Adrenal gland (tissue), 12 donors: Measurements from ENCODE around the gene PDE8A. TPM values are rescaled to one million over a fixed set of nuclear protein-coding genes. Genes with fewer than 3 reads are reported as not detected.
A peak's percentile ranks its signal among the peaks of the same experiment; 100 is the strongest.

ENCODE experiments used
- DNase-seq, 7 donors: peaks; one replicate each; pipeline ENCODE4 v3.0.0-alpha.2; 2019 to 2020
- H3K27ac ChIP-seq, 5 donors: fragments of 200-600 bp; sonication (generic) in 4 of 5; 1 replicate in 3 of 5; 2 replicates in 2 of 5; pipeline versions ENCODE4 v1.5.1 to v1.8.0; 2016 to 2020; ENCODE audit warnings: mild to moderate bottlenecking in 1 of 5
- H3K27me3 ChIP-seq: fragments of 200-600 bp; 2 replicates; pipeline ENCODE4 v1.8.0; 2021
- H3K36me3 ChIP-seq, 2 donors: fragments of 200-600 bp; replicated peaks in 1 of 2; 1 replicate in 1 of 2; 2 replicates in 1 of 2; pipeline versions ENCODE4 v1.5.1 to v1.8.0; 2018 to 2022
- H3K4me1 ChIP-seq, 2 donors: fragments of 200-600 bp; replicated peaks in 1 of 2; 1 replicate in 1 of 2; 2 replicates in 1 of 2; pipeline versions ENCODE4 v1.5.1 to v1.8.0; 2018 to 2021
- H3K4me3 ChIP-seq, 4 donors: fragments of 200-600 bp; sonication (generic) in 3 of 4; one replicate each; pipeline ENCODE4 v1.5.1; 2016 to 2018
- H3K9me3 ChIP-seq, 3 donors: fragments of 200-600 bp; sonication (generic) in 1 of 3; replicated peaks in 1 of 3; 1 replicate in 2 of 3; 2 replicates in 1 of 3; pipeline versions ENCODE4 v1.5.1 to v1.8.0; 2016 to 2021
- POLR2A ChIP-seq, 2 donors: fragments of 450-650 bp; IDR thresholded peaks; one replicate each; pipeline ENCODE4 v1.6.1; 2017; ENCODE audit warnings: antibody characterized with exemption in 2 of 2, mild to moderate bottlenecking in 2 of 2, moderate library complexity in 1 of 2
- WGBS, 4 donors: extraction: QIAGEN DNeasy Blood & Tissue Kit in 2 of 4; methylation state at CpG; one replicate each; pipeline versions ENCODE4 v1.1.5 to v1.1.7; 2013 to 2017; 5-methylcytosine and 5-hydroxymethylcytosine counted together
- intact Hi-C, 2 donors: fragments of 100-400 bp; cut with DNase I; formaldehyde crosslinking; loops; one replicate each; pipeline versions ENCODE4 v1.14.1 to v1.15.0; 2022 to 2023
- polyA plus RNA-seq, 3 donors: library from polyadenylated mRNA; stranded (reverse); fragments of 200-250 nt in 2 of 3; fragments of 350-450 nt in 1 of 3; fragmentation: Illumina TruSeq in 1 of 3; extraction: RNeasy Lipid Tissue Mini Kit (QIAGEN cat#74804) in 1 of 3; gene quantifications; one replicate each; pipeline ENCODE4 v1.2.3, GENCODE V29; 2013 to 2014
- total RNA-seq, 9 donors: library from RNA; depleted of rRNA in 4 of 9; stranded (reverse); fragments of >200 nt in 4 of 9; fragments of 120-200 nt in 1 of 9; fragmentation: NEBNext Ultra II Directional in 1 of 9; extraction: Animal tissue kit (Norgen Biotek cat#: 25700) in 1 of 9; gene quantifications; one replicate each; pipeline versions ENCODE4 v1.1.0 to v1.2.4, GENCODE V29; 2013 to 2023
- TF ChIP-seq, protein P1 (sequence below), 6 experiments: fragments of 450-650 bp in 4 of 6; fragments of 200-600 bp in 2 of 6; sonication (generic) in 1 of 6; IDR thresholded peaks; 1 replicate in 5 of 6; 2 replicates in 1 of 6; pipeline versions ENCODE4 v1.5.1 to v1.8.0; 2016 to 2021; ENCODE audit warnings: antibody characterized with exemption in 6 of 6, mild to moderate bottlenecking in 2 of 6, moderate library complexity in 1 of 6
- donor health status: healthy with polysubstance abuse.
- donor health status: Bipolar disorder and iron deficiency.
- donor health status: DM: yes; HTN: yes; CAD: no.
- donor health status: DM: no; HTN: no; CAD: no.
- donor health status: DM: no; HTN: no; CAD: no.
- donor health status: DM: yes; HTN: yes; CAD: no.

PDE8A gene
- total and polyA plus RNA-seq, 12 donors: 47.3 to 123 (median 66.4) TPM

DNA sequence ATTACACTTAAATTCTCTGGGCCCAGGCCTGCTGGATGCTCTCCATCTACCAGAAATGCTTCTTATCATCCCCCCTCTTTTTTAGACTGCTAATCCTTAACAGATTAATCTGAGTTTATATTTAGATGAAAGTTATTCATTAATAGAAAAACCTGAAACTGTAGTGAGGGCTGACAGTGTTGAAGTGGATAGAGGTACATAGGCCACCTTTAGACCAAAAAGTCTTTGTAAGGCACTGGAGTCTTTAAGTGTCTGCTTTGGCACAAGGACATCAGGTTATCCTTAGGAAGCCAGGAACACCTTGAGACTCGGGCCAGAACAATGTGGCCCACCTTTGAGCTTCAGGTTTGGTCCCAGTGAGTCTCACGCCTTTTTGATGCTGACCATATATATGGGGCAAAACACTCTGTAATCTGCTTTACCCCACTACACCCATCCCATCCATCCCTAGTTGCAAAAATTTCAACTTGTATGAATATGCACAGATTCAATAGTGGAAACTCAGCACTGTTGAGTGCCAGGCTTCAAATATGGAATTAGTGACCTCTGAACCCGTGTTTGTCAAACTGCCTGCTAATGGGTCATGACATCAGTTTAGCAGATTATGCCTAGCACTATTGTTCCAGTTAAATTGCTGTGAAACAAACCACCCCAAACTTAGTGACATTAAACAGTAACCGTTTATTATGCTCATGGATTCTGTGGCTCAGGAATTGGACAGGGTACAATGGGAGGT is 44.0 kb downstream of the PDE8A start:
- Histone ChIP-seq H3K36me3 (no peaks in the 10 kb centered on the region), H3K27ac (peak overlapping the region in 3 of 5 donors; percentile 38 to 71 (median 60)), H3K27me3 (no peaks in the 10 kb centered on the region), H3K9me3 (no peaks in the 10 kb centered on the region), H3K4me3 (no peak overlapping the region), H3K4me1 (peaks cover 31 to 67% of the 10 kb centered on the region in 2 donors)
- WGBS, 4 donors: 63 to 82% (median 69%) methylated on average over 4 of the region's 4 CpGs
- intact Hi-C loops: no loop called here
- no peak for TF ChIP-seq POLR2A (IDR thresholded peaks at IDR 0.05)
- TF ChIP-seq, protein P1, sequence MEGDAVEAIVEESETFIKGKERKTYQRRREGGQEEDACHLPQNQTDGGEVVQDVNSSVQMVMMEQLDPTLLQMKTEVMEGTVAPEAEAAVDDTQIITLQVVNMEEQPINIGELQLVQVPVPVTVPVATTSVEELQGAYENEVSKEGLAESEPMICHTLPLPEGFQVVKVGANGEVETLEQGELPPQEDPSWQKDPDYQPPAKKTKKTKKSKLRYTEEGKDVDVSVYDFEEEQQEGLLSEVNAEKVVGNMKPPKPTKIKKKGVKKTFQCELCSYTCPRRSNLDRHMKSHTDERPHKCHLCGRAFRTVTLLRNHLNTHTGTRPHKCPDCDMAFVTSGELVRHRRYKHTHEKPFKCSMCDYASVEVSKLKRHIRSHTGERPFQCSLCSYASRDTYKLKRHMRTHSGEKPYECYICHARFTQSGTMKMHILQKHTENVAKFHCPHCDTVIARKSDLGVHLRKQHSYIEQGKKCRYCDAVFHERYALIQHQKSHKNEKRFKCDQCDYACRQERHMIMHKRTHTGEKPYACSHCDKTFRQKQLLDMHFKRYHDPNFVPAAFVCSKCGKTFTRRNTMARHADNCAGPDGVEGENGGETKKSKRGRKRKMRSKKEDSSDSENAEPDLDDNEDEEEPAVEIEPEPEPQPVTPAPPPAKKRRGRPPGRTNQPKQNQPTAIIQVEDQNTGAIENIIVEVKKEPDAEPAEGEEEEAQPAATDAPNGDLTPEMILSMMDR (IDR thresholded peaks at IDR 0.05): no peak
- no peak for DNase-seq

DNA sequence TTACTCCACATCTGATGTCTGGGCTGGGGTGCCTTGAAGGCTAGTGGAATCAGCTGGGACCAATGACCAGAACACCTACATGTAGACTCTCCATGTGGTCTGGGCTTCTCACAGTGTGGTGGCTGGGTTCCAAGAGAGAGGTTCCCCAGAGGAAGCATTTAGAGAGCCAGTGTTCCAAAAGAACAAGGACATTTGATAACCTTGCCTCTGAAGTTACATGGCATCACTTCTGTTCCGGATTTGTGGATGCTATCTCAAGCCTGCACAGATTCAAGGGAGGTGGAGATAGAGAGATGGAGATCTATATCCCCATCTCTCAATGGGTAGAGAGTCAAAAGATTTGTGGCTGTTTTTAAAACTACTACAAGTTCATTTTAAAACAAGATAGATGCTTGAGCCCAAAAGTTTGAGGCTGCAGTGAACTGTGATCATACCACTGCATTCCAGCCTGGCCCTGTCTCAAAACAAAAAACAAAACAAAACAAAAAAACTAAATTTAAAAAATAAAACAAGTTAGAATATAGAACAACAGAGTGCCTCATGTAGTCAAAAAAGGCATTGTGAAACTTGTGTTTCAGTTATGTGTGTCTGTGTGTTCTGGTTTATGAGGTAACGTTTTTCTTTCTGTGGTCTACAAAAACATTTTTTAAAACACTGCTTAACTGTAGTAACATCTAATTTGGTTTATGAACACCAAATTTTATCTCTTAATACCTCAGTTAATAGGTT is 44.8 kb downstream of the PDE8A start:
- TF ChIP-seq POLR2A (IDR thresholded peaks at IDR 0.05): no peak
- TF ChIP-seq, protein P1 (IDR thresholded peaks at IDR 0.05): no peak
- intact Hi-C loops: no loop called here
- Histone ChIP-seq H3K27me3 (no peaks in the 10 kb centered on the region), H3K36me3 (no peaks in the 10 kb centered on the region), H3K4me1 (peaks cover 35 to 75% of the 10 kb centered on the region in 2 donors), H3K9me3 (no peaks in the 10 kb centered on the region), H3K4me3 (no peak overlapping the region), H3K27ac (peak overlapping the region in 3 of 5 donors; percentile 38 to 71 (median 60))
- WGBS, 4 donors: 24 to 43% (median 31%) methylated on average over 2 of the region's 2 CpGs
- peak in 6 of 7 donors; percentile 50 to 77 (median 65) for DNase-seq

DNA sequence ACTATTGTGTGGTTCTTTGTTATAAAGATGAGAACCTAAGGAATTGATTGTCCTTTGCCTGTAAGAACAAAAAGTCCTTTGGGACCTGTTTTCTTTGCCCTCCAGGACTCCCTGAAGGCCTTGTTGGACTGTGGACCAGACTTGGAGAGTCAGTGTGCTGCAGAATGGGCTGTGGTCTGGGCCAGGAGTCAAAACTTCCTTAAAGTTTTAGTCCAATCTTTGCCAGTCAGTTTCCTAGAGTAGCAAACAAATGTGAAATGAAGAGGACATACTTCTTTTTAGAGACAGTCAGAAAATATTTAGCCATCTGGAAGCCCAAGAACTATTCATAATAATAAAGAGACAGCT is 45.4 kb downstream of the PDE8A start:
- no peaks in the 10 kb centered on the region for H3K9me3 ChIP-seq
- H3K36me3 ChIP-seq: no peaks in the 10 kb centered on the region

DNA sequence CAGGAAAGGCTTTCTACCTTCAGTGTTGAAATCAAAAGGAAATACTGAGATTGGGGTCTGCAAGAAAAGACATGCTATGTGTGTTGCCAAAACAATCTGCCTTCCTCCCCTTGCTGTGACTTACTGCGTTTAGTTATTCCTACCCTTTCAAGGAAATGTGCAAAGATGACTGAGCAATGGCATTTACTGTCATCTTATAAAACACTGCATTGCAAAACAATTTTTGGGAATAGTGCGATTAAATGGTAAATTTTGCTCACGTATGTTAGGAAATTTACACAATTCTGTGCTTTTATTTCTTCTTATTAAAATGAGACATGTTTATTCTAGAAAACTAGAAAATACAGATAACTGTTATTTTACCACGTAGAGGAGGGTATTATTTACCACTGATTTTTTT is 45.8 kb downstream of the PDE8A start:
- Histone ChIP-seq H3K4me1 (peaks cover 35 to 79% of the 10 kb centered on the region in 2 donors), H3K27me3 (no peaks in the 10 kb centered on the region), H3K4me3 (no peak overlapping the region), H3K27ac (peak overlapping the region in 1 of 5 donors; percentile 71), H3K9me3 (no peaks in the 10 kb centered on the region), H3K36me3 (no peaks in the 10 kb centered on the region)
- TF ChIP-seq POLR2A (IDR thresholded peaks at IDR 0.05): no peak
- TF ChIP-seq, protein P1 (IDR thresholded peaks at IDR 0.05): no peak
- intact Hi-C loops: no loop called here
- 65 to 74% (median 67%) methylated on average over 4 of the region's 4 CpGs for WGBS, 4 donors
- DNase-seq: no peak

More for the DNA sequence above, 45.4 kb downstream of the PDE8A start:
- H3K4me1 ChIP-seq: peaks cover 35 to 75% of the 10 kb centered on the region in 2 donors
- intact Hi-C loops: no loop called here
- TF ChIP-seq, protein P1 (IDR thresholded peaks at IDR 0.05): no peak
- TF ChIP-seq POLR2A (IDR thresholded peaks at IDR 0.05): no peak
- no peak for DNase-seq
- H3K27me3 ChIP-seq: no peaks in the 10 kb centered on the region
- H3K4me3 ChIP-seq: no peak overlapping the region
- peak overlapping the region in 2 of 5 donors; percentile 50 to 71 for H3K27ac ChIP-seq
